ENCODE results near the gene CLOCK.

The CLOCK gene

GRCh38 chr4:55380576-55380975 is 166.1 kb downstream of the CLOCK start:
- no peak for DNase-seq (ENCODE audit: low spot score)

- DNase-seq (ENCODE audit: low spot score) = peak; percentile 18
Observed at GRCh38 chr4:55378617-55379467, 167.9 kb downstream of the CLOCK start.

Measured in SW480 (cell line).